ENCODE results near the gene TMEM9B. TPM values are rescaled to one million over a fixed set of nuclear protein-coding genes. Genes with fewer than 3 reads are reported as not detected.

The TMEM9B gene
- total and polyA plus RNA-seq, 9 of the 15 experiments (the other 6 are each of a cell fraction or from before 2014, with no cell fraction given), result 7.7 to 20.0 (median 14.0) TPM

DNA sequence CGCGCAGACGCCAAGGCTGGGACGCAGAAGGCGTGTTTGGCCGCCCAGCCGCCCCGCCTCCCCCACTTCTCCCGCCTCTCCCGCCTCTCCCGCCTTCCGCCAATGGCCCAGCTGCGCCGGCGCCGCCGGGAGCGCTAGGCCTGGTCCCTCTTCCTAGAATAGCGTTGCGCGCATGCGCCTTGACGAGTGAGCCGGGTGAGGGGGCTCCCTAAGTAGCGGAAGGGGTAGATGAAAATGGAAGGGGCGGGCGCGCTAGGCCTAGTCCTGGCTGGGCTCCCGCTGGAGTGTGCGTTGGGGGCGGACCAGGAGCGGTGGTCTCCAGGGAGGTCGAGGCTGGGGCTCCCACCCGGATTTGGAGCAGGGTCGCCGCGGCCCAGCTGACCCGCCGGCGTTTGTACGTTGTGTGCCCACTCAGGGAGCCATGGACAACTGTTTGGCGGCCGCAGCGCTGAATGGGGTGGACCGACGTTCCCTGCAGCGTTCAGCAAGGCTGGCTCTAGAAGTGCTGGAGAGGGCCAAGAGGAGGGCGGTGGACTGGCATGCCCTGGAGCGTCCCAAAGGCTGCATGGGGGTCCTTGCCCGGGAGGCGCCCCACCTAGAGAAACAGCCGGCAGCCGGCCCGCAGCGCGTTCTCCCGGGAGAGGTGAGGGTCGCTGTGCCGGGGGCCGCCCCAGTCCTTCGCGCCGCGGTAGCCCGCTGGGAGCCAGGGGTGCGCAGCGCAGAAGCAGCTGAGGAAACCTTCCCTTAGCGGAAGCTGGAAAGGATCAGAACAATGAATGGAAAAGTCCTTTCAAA, 53.0 kb downstream of the TMEM9B start, which contains the start of gene AKIP1 (continued):
- TF ChIP-seq, protein P1, sequence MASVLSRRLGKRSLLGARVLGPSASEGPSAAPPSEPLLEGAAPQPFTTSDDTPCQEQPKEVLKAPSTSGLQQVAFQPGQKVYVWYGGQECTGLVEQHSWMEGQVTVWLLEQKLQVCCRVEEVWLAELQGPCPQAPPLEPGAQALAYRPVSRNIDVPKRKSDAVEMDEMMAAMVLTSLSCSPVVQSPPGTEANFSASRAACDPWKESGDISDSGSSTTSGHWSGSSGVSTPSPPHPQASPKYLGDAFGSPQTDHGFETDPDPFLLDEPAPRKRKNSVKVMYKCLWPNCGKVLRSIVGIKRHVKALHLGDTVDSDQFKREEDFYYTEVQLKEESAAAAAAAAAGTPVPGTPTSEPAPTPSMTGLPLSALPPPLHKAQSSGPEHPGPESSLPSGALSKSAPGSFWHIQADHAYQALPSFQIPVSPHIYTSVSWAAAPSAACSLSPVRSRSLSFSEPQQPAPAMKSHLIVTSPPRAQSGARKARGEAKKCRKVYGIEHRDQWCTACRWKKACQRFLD (CRISPR knock-in tag; IDR thresholded peaks at IDR 0.05), result peak; percentile 64; the same call in 1 of the 2 replicates
- TF ChIP-seq ATF1 (CRISPR knock-in tag; IDR thresholded peaks at IDR 0.05), result no peak
- peak; percentile 44 for TF ChIP-seq ATF1 (tag; IDR thresholded peaks at IDR 0.05)
- peak; percentile 80 for TF ChIP-seq PHF8 (IDR thresholded peaks at IDR 0.05; ENCODE audit: borderline replicate concordance, low read length)
- peak; percentile 96 for TF ChIP-seq NRF1 (conservative IDR thresholded peaks at IDR 0.05 in 1 of 2, IDR thresholded peaks at IDR 0.05 in 1 of 2)
- TF ChIP-seq, protein P2, sequence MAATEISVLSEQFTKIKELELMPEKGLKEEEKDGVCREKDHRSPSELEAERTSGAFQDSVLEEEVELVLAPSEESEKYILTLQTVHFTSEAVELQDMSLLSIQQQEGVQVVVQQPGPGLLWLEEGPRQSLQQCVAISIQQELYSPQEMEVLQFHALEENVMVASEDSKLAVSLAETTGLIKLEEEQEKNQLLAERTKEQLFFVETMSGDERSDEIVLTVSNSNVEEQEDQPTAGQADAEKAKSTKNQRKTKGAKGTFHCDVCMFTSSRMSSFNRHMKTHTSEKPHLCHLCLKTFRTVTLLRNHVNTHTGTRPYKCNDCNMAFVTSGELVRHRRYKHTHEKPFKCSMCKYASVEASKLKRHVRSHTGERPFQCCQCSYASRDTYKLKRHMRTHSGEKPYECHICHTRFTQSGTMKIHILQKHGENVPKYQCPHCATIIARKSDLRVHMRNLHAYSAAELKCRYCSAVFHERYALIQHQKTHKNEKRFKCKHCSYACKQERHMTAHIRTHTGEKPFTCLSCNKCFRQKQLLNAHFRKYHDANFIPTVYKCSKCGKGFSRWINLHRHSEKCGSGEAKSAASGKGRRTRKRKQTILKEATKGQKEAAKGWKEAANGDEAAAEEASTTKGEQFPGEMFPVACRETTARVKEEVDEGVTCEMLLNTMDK (IDR thresholded peaks at IDR 0.05; ENCODE audit: borderline replicate concordance, insufficient read depth, low read depth, low read length, poor library complexity, severe bottlenecking), result peak; percentile 11
- TF ChIP-seq ILF3 (IDR thresholded peaks at IDR 0.05; ENCODE audit: borderline replicate concordance), result no peak
- TF ChIP-seq LARP7 (IDR thresholded peaks at IDR 0.05), result no peak
- TF ChIP-seq HNRNPLL (IDR thresholded peaks at IDR 0.05; ENCODE audit: low read depth, low read length, poor library complexity, severe bottlenecking), result peak; percentile 94
- peak; percentile 86 for TF ChIP-seq MEIS2 (IDR thresholded peaks at IDR 0.05; ENCODE audit: partially characterized antibody)
- TF ChIP-seq NFIC (IDR thresholded peaks at IDR 0.05), result peak; percentile 35; the same call in 1 of the 2 replicates
- TF ChIP-seq ZNF165 (CRISPR knock-in tag; IDR thresholded peaks at IDR 0.05; ENCODE audit: borderline replicate concordance), result no peak; the same call in 1 of the 2 replicates
- peak; percentile 71; the same call in 1 of the 2 replicates for TF ChIP-seq RB1 (IDR thresholded peaks at IDR 0.05; ENCODE audit: low read depth)
- TF ChIP-seq ARID2 (IDR thresholded peaks at IDR 0.05), result no peak
- no peak for TF ChIP-seq MEF2D (tag; conservative IDR thresholded peaks at IDR 0.05; ENCODE audit: low read depth)
- TF ChIP-seq KDM5B (IDR thresholded peaks at IDR 0.05; ENCODE audit: insufficient replicate concordance, low read depth, low read length), result peak; percentile 26
- TF ChIP-seq ZNF143 (CRISPR knock-in tag; IDR thresholded peaks at IDR 0.05), result no peak
- peak; percentile 74 for TF ChIP-seq CXXC5 (CRISPR knock-in tag; IDR thresholded peaks at IDR 0.05)
- peak in 1 of 2 experiments; percentile 20; a peak in 1 of 4 replicates for TF ChIP-seq TEAD1 (CRISPR knock-in tag; IDR thresholded peaks at IDR 0.05)
- no peak for TF ChIP-seq ZNF444 (CRISPR knock-in tag; IDR thresholded peaks at IDR 0.05)
- TF ChIP-seq, protein P3, sequence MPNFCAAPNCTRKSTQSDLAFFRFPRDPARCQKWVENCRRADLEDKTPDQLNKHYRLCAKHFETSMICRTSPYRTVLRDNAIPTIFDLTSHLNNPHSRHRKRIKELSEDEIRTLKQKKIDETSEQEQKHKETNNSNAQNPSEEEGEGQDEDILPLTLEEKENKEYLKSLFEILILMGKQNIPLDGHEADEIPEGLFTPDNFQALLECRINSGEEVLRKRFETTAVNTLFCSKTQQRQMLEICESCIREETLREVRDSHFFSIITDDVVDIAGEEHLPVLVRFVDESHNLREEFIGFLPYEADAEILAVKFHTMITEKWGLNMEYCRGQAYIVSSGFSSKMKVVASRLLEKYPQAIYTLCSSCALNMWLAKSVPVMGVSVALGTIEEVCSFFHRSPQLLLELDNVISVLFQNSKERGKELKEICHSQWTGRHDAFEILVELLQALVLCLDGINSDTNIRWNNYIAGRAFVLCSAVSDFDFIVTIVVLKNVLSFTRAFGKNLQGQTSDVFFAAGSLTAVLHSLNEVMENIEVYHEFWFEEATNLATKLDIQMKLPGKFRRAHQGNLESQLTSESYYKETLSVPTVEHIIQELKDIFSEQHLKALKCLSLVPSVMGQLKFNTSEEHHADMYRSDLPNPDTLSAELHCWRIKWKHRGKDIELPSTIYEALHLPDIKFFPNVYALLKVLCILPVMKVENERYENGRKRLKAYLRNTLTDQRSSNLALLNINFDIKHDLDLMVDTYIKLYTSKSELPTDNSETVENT (CRISPR knock-in tag; IDR thresholded peaks at IDR 0.05), result peak; percentile 36; the same call in 1 of the 2 replicates
- TF ChIP-seq LCOR (CRISPR knock-in tag; IDR thresholded peaks at IDR 0.05), result peak; percentile 67; the same call in 1 of the 2 replicates
- 0 out of 2 replicates have a peak, but pooled peaks have one; percentile 16 for TF ChIP-seq E2F3 (CRISPR knock-in tag; IDR thresholded peaks at IDR 0.05)

Measured in K562 (cell line).